IMR-90 (cell line): ENCODE results near the gene TRIM37. TPM values are rescaled to one million over a fixed set of nuclear protein-coding genes. Genes with fewer than 3 reads are reported as not detected.

Experiments
- CEBPB ChIP-seq: IDR thresholded peaks from 2 replicates; pipeline ENCODE4 v1.6.1; 2012; ENCODE audit warnings: low read depth, low read length, improper control_type of control experiment
- CTCF ChIP-seq: conservative IDR thresholded peaks from 2 replicates; pipeline ENCODE4 v1.5.1; 2012; ENCODE audit warnings: mild to moderate bottlenecking, low read depth, low read length, improper control_type of control experiment
- POLR2A ChIP-seq: IDR thresholded peaks from 2 replicates; pipeline ENCODE4 v1.6.1; 2012; ENCODE audit warnings: mild to moderate bottlenecking, low read depth, low read length
- polyA plus RNA-seq, 3 experiments: library from polyadenylated mRNA; depleted of rRNA; stranded (reverse); fragments of >200 nt; gene quantifications; 2 replicates each; pipeline ENCODE4 v1.2.3, GENCODE V29; 2012; ENCODE audit warnings: low replicate concordance in 1 of 3
- total RNA-seq: library from RNA; depleted of rRNA; stranded (reverse); fragments of >200 nt; gene quantifications from 2 replicates; pipeline ENCODE4 v1.2.3, GENCODE V29; 2012
- TF ChIP-seq, protein P1 (sequence below): fragments of 150-350 bp; IDR thresholded peaks from 2 replicates; pipeline ENCODE4 v1.6.1; 2016; ENCODE audit warnings: low read depth, mild to moderate bottlenecking, low read length, moderate library complexity, borderline replicate concordance

Gene TRIM37
- total and polyA plus RNA-seq, 2 of the 4 experiments (the other 2 are of a cell fraction): 12.1 to 24.9 TPM

DNA sequence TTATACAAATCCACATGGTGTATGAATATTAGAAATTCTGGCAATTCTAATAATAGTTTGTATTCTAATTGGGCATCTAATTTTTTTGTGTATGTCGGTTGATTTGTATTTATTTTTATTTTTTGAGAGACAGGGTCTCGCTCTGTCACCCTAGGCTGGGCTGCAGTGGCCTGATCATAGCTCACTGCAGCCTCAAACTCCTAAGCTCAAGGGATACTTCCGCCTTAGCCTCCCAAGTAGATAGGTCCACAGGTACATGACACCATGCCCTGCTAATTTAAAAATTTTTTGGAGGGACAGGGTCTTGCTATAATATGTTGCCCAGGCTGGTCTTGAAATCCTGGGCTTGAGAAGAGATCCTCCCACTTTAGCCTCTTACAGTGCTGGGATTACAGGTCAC is 104.6 kb downstream of the TRIM37 start (continued):
- no peak for TF ChIP-seq CTCF
- TF ChIP-seq CEBPB: no peak
- no peak for TF ChIP-seq POLR2A
- TF ChIP-seq, protein P1, sequence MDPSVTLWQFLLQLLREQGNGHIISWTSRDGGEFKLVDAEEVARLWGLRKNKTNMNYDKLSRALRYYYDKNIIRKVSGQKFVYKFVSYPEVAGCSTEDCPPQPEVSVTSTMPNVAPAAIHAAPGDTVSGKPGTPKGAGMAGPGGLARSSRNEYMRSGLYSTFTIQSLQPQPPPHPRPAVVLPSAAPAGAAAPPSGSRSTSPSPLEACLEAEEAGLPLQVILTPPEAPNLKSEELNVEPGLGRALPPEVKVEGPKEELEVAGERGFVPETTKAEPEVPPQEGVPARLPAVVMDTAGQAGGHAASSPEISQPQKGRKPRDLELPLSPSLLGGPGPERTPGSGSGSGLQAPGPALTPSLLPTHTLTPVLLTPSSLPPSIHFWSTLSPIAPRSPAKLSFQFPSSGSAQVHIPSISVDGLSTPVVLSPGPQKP: no peak
